ENCODE measurements around the gene PUM2. TPM values are rescaled to one million over a fixed set of nuclear protein-coding genes. Genes with fewer than 3 reads are reported as not detected.

Gene PUM2
- polyA plus RNA-seq, 1 of the 3 experiments (the other 2 are of a cell fraction), result 19.7 TPM

- Histone ChIP-seq H3K9ac (no peak overlapping the region), H4K20me1 (ENCODE audit: insufficient read depth) (peaks cover 4% of the 10 kb centered on the region; the same call in 1 of the 2 replicates), H3F3A (replicated peaks; ENCODE audit: insufficient read depth) (no peaks in the 10 kb centered on the region), H3K36me3 (replicated peaks in 1 of 2; ENCODE audit: control insufficient read depth in 1 of 2, insufficient read depth in 2 of 2, low read length in 1 of 2) (no peaks in the 10 kb centered on the region), H3K27ac (ENCODE audit: low read depth in 2 of 2, low read length in 1 of 2) (no peak overlapping the region; a peak in 1 of 4 replicates), H3K4me2 (no peak overlapping the region), H3K9me2 (no peaks in the 10 kb centered on the region), H3K9me3 (no peaks in the 10 kb centered on the region), H3K79me2 (ENCODE audit: insufficient read depth) (peaks cover 22% of the 10 kb centered on the region; the same call in 1 of the 2 replicates), H2AFZ (ENCODE audit: low read depth) (no peak overlapping the region), H3K4me3 (ENCODE audit: low read depth in 2 of 2, low read length in 1 of 2) (no peak overlapping the region), H3K27me3 (ENCODE audit: insufficient read depth) (no peaks in the 10 kb centered on the region), H3K4me1 (ENCODE audit: control insufficient read depth in 1 of 2, insufficient read depth in 2 of 2, low read depth in 1 of 2, low read length in 1 of 2) (peaks cover 0 to 38% of the 10 kb centered on the region in 2 experiments; a peak in 1 of 4 replicates)
- CTCF ChIA-PET, result interaction anchor here (1.1 to 1.7 kb wide), 3 partner anchors 79 to 114 kb away, joined by 3 to 4 read pairs (median 3); no protein-coding TSS in a partner anchor
- peak; percentile 58 for DNase-seq
- POLR2A ChIA-PET, result no interaction called here
- whole genome bisulfite sequencing (ENCODE audit: low lambda C conversion rate), result 76% methylated on average over 7 of the region's 11 CpGs
- TF ChIP-seq MEF2A (IDR thresholded peaks at IDR 0.05; ENCODE audit: borderline replicate concordance, low read depth) (no peak), MAX (IDR thresholded peaks at IDR 0.05; ENCODE audit: low read depth) (no peak), SIN3A (IDR thresholded peaks at IDR 0.05; ENCODE audit: borderline replicate concordance, low read depth, low read length) (no peak)
These were observed 138.2 kb downstream of the PUM2 start for GRCh38 chr2:20212459-20212870.

GRCh38 chr2:20211860-20212458, 138.7 kb downstream of the PUM2 start:
- Histone ChIP-seq H3K9me3 (no peaks in the 10 kb centered on the region), H3K27me3 (ENCODE audit: insufficient read depth) (no peaks in the 10 kb centered on the region), H3K79me2 (ENCODE audit: insufficient read depth) (peaks cover 23% of the 10 kb centered on the region; the same call in 1 of the 2 replicates), H3K4me3 (ENCODE audit: low read depth in 2 of 2, low read length in 1 of 2) (no peak overlapping the region), H3K36me3 (replicated peaks in 1 of 2; ENCODE audit: control insufficient read depth in 1 of 2, insufficient read depth in 2 of 2, low read length in 1 of 2) (no peaks in the 10 kb centered on the region), H3K9me2 (no peaks in the 10 kb centered on the region), H3K4me1 (ENCODE audit: control insufficient read depth in 1 of 2, insufficient read depth in 2 of 2, low read depth in 1 of 2, low read length in 1 of 2) (peaks cover 0 to 39% of the 10 kb centered on the region in 2 experiments; a peak in 1 of 4 replicates), H3K9ac (no peak overlapping the region), H2AFZ (ENCODE audit: low read depth) (no peak overlapping the region), H4K20me1 (ENCODE audit: insufficient read depth) (peaks cover 4% of the 10 kb centered on the region; the same call in 1 of the 2 replicates), H3F3A (replicated peaks; ENCODE audit: insufficient read depth) (no peaks in the 10 kb centered on the region), H3K27ac (ENCODE audit: low read depth in 2 of 2, low read length in 1 of 2) (no peak overlapping the region; a peak in 1 of 4 replicates), H3K4me2 (no peak overlapping the region)
- TF ChIP-seq FOSL2 (IDR thresholded peaks at IDR 0.05; ENCODE audit: borderline replicate concordance, low read depth) (no peak), MXI1 (IDR thresholded peaks at IDR 0.05; ENCODE audit: low read depth, low read length) (no peak), PBX3 (IDR thresholded peaks at IDR 0.05) (no peak), RAD21 (IDR thresholded peaks at IDR 0.05; ENCODE audit: low read length) (no peak), IRF3 (IDR thresholded peaks at IDR 0.05; ENCODE audit: low read depth, low read length) (no peak), GATA2 (CRISPR knock-in tag; IDR thresholded peaks at IDR 0.05) (no peak), RXRA (IDR thresholded peaks at IDR 0.05; ENCODE audit: borderline replicate concordance, low read depth) (no peak), USF2 (IDR thresholded peaks at IDR 0.05; ENCODE audit: borderline replicate concordance, low read depth, low read length) (no peak), RFX5 (IDR thresholded peaks at IDR 0.05; ENCODE audit: low read length) (no peak)
- ChIA-PET POLR2A (no interaction called here), CTCF (interaction anchor here (1.1 to 2.0 kb wide), 5 partner anchors 11 to 114 kb away, joined by 3 to 8 read pairs (median 4); partner anchors contain the start of gene SDC1)
- 91% methylated on average over 9 of the region's 14 CpGs for WGBS (ENCODE audit: low lambda C conversion rate)
- DNase-seq, result no peak

Data from SK-N-SH (cell line).